ENCODE measurements around the gene OCRL. TPM values are rescaled to one million over a fixed set of nuclear protein-coding genes. Genes with fewer than 3 reads are reported as not detected.
"Not testable (repeated sequence)": the region's sequence is repeated elsewhere in the genome, so short reads cannot be mapped to it uniquely, and the experiment has no call there.

OCRL gene
- total and polyA plus RNA-seq, 2 donors (not counting 1 experiment from before 2014, with no cell fraction given): 4.6 to 10.6 TPM

- no peaks in the 10 kb centered on the region for H3K9me3 ChIP-seq (ENCODE audit: control extremely low read depth in 1 of 3, control insufficient read depth in 2 of 3, insufficient read depth in 1 of 3, low read length in 2 of 3)
- H3K4me1 Mint-ChIP-seq: no peaks in the 10 kb centered on the region
- POLR2A ChIA-PET: no interaction called here
- no peak overlapping the region for H3K4me3 Mint-ChIP-seq
- H3K4me2 ChIP-seq (replicated peaks; ENCODE audit: low read depth, low read length, poor library complexity, severe bottlenecking): no peak overlapping the region
- H3K4me1 ChIP-seq (ENCODE audit: control insufficient read depth in 2 of 2, insufficient read depth in 2 of 2, low read length in 2 of 2): peaks cover 6 to 10% of the 10 kb centered on the region in 2 donors
- H3K27me3 ChIP-seq (replicated peaks in 1 of 4; ENCODE audit: control extremely low read depth in 1 of 4, control insufficient read depth in 3 of 4, insufficient read depth in 4 of 4, low read length in 3 of 4): no peaks in the 10 kb centered on the region
- TF ChIP-seq EZH2 (IDR thresholded peaks at IDR 0.05; ENCODE audit: borderline replicate concordance, insufficient read depth, low read depth, low read length, poor library complexity, severe bottlenecking) (no peak), CTCF (IDR thresholded peaks at IDR 0.05) (no peak)
- WGBS (ENCODE audit: insufficient coverage): no CpG with 5 or more reads among the region's 1 CpG
- DNase-seq (no peak), ATAC-seq (ENCODE audit: low read depth) (no peak)
- no peaks in the 10 kb centered on the region for H4K20me1 ChIP-seq (ENCODE audit: control insufficient read depth, insufficient read depth, low read length, poor library complexity, severe bottlenecking)
- no peaks in the 10 kb centered on the region for H3K36me3 ChIP-seq (replicated peaks in 1 of 2; ENCODE audit: control extremely low read depth in 1 of 2, control insufficient read depth in 1 of 2, extremely low read depth in 1 of 2, insufficient read depth in 2 of 2, low read length in 1 of 2)
- H3K27me3 Mint-ChIP-seq: no peaks in the 10 kb centered on the region
- no peak overlapping the region for H3K4me3 ChIP-seq (ENCODE audit: control extremely low read depth in 1 of 5, extremely low read depth in 1 of 5, insufficient read depth in 1 of 5, low read depth in 2 of 5, low read length in 4 of 5)
- H3K9ac ChIP-seq (ENCODE audit: low read length): no peak overlapping the region
- intact Hi-C loops (cut with micrococcal nuclease): no loop called here
- H2AFZ ChIP-seq (ENCODE audit: insufficient read depth, low read depth, low read length, poor library complexity, severe bottlenecking): no peak overlapping the region
- CTCF ChIA-PET: no interaction called here
- H3K79me2 ChIP-seq (ENCODE audit: control insufficient read depth, insufficient read depth, low read length): no peaks in the 10 kb centered on the region
- no peak overlapping the region for H3K27ac Mint-ChIP-seq
- no peaks in the 10 kb centered on the region for H3K9me3 Mint-ChIP-seq (ENCODE audit: insufficient read depth)
- H3K27ac ChIP-seq (ENCODE audit: low read length in 2 of 2): no peak overlapping the region
These were observed 9.1 kb downstream of the OCRL start for GRCh38 chrX:129549124-129549523.

GRCh38 chrX:129553619-129554288, 13.7 kb downstream of the OCRL start:
- DNase-seq (peak; percentile 66), ATAC-seq (ENCODE audit: low read depth) (peak; percentile 88)
- Histone ChIP-seq H2AFZ (ENCODE audit: insufficient read depth, low read depth, low read length, poor library complexity, severe bottlenecking) (no peak overlapping the region), H3K9ac (ENCODE audit: low read length) (no peak overlapping the region), H3K27me3 (replicated peaks in 1 of 4; ENCODE audit: control extremely low read depth in 1 of 4, control insufficient read depth in 3 of 4, insufficient read depth in 4 of 4, low read length in 3 of 4) (no peaks in the 10 kb centered on the region), H3K4me3 (ENCODE audit: control extremely low read depth in 1 of 5, extremely low read depth in 1 of 5, insufficient read depth in 1 of 5, low read depth in 2 of 5, low read length in 4 of 5) (peak overlapping the region in 1 of 5 experiments; percentile 3), H3K4me2 (replicated peaks; ENCODE audit: low read depth, low read length, poor library complexity, severe bottlenecking) (peak overlapping the region; percentile 46), H3K27ac (ENCODE audit: low read length in 2 of 2) (peak overlapping the region; percentile 40 to 66), H4K20me1 (ENCODE audit: control insufficient read depth, insufficient read depth, low read length, poor library complexity, severe bottlenecking) (no peaks in the 10 kb centered on the region), H3K36me3 (replicated peaks in 1 of 2; ENCODE audit: control extremely low read depth in 1 of 2, control insufficient read depth in 1 of 2, extremely low read depth in 1 of 2, insufficient read depth in 2 of 2, low read length in 1 of 2) (no peaks in the 10 kb centered on the region), H3K9me3 (ENCODE audit: control extremely low read depth in 1 of 3, control insufficient read depth in 2 of 3, insufficient read depth in 1 of 3, low read length in 2 of 3) (no peaks in the 10 kb centered on the region), H3K79me2 (ENCODE audit: control insufficient read depth, insufficient read depth, low read length) (no peaks in the 10 kb centered on the region), H3K4me1 (ENCODE audit: control insufficient read depth in 2 of 2, insufficient read depth in 2 of 2, low read length in 2 of 2) (peaks cover 13 to 15% of the 10 kb centered on the region in 2 donors)
- Mint-ChIP-seq H3K9me3 (ENCODE audit: insufficient read depth) (no peaks in the 10 kb centered on the region), H3K4me1 (peaks cover 8% of the 10 kb centered on the region), H3K4me3 (no peak overlapping the region), H3K27me3 (no peaks in the 10 kb centered on the region), H3K27ac (no peak overlapping the region)
- ChIA-PET CTCF (no interaction called here), POLR2A (no interaction called here)
- WGBS (ENCODE audit: insufficient coverage): 0% methylated on average over 1 of the region's 3 CpGs
- no peak for TF ChIP-seq EZH2 (IDR thresholded peaks at IDR 0.05; ENCODE audit: borderline replicate concordance, insufficient read depth, low read depth, low read length, poor library complexity, severe bottlenecking)
- no peak for TF ChIP-seq CTCF (IDR thresholded peaks at IDR 0.05)
- intact Hi-C loops (cut with micrococcal nuclease): no loop called here

- 100% methylated on average over 2 of the region's 8 CpGs for WGBS (ENCODE audit: insufficient coverage)
- not testable (repeated sequence) for H3K4me3 Mint-ChIP-seq
These were observed 14.8 kb downstream of the OCRL start for GRCh38 chrX:129554816-129555215.

More at GRCh38 chrX:129554816-129555215, 14.8 kb downstream of the OCRL start:
- H3K9me3 ChIP-seq (ENCODE audit: control extremely low read depth in 1 of 3, control insufficient read depth in 2 of 3, insufficient read depth in 1 of 3, low read length in 2 of 3); H3K27ac Mint-ChIP-seq; H3K4me1 Mint-ChIP-seq; H3K27me3 Mint-ChIP-seq; intact Hi-C loops (cut with micrococcal nuclease); DNase-seq; CTCF ChIA-PET; H4K20me1 ChIP-seq (ENCODE audit: control insufficient read depth, insufficient read depth, low read length, poor library complexity, severe bottlenecking); H3K9me3 Mint-ChIP-seq (ENCODE audit: insufficient read depth); H3K27me3 ChIP-seq (replicated peaks in 1 of 4; ENCODE audit: control extremely low read depth in 1 of 4, control insufficient read depth in 3 of 4, insufficient read depth in 4 of 4, low read length in 3 of 4); H2AFZ ChIP-seq (ENCODE audit: insufficient read depth, low read depth, low read length, poor library complexity, severe bottlenecking); H3K4me3 ChIP-seq (ENCODE audit: control extremely low read depth in 1 of 5, extremely low read depth in 1 of 5, insufficient read depth in 1 of 5, low read depth in 2 of 5, low read length in 4 of 5); H3K9ac ChIP-seq (ENCODE audit: low read length); ATAC-seq (ENCODE audit: low read depth); H3K79me2 ChIP-seq (ENCODE audit: control insufficient read depth, insufficient read depth, low read length); H3K36me3 ChIP-seq (replicated peaks in 1 of 2; ENCODE audit: control extremely low read depth in 1 of 2, control insufficient read depth in 1 of 2, extremely low read depth in 1 of 2, insufficient read depth in 2 of 2, low read length in 1 of 2); POLR2A ChIA-PET; H3K27ac ChIP-seq (ENCODE audit: low read length in 2 of 2); H3K4me2 ChIP-seq (replicated peaks; ENCODE audit: low read depth, low read length, poor library complexity, severe bottlenecking): not testable (repeated sequence)
- H3K4me1 ChIP-seq (ENCODE audit: control insufficient read depth in 2 of 2, insufficient read depth in 2 of 2, low read length in 2 of 2): peaks cover 13 to 15% of the 10 kb centered on the region in 2 donors
